Astrocyte of the spinal cord (primary cell): ENCODE measurements around the gene CHFR.
"Not testable (repeated sequence)": the region's sequence is repeated elsewhere in the genome, so short reads cannot be mapped to it uniquely, and the experiment has no call there.

ENCODE experiments used
- DNase-seq: peaks from one replicate; pipeline ENCODE4 v3.0.0; 2011; ENCODE audit warnings: low read depth, low spot score
- H3K4me3 ChIP-seq: 2 replicates; pipeline ENCODE4 v1.5.1; 2011; ENCODE audit warnings: low read depth, mild to moderate bottlenecking, low read length, moderate library complexity
- CTCF ChIP-seq: IDR thresholded peaks from 2 replicates; pipeline ENCODE4 v1.5.1; 2012; ENCODE audit warnings: low read depth, mild to moderate bottlenecking, low read length, inconsistent platforms
- in situ Hi-C: cut with HindIII; loops from 2 replicates; pipeline ENCODE4 v1.10.0; 2017; ENCODE audit warnings: low sequenced_read_pairs

CHFR gene

GRCh38 chr12:132907216-132907615 lies 19.8 kb upstream of the CHFR start:
- no peak for TF ChIP-seq CTCF
- in situ Hi-C loops = no loop called here

GRCh38 chr12:132904718-132905328 lies 17.4 kb upstream of the CHFR start:
- in situ Hi-C loops = no loop called here
- peak; percentile 38 for DNase-seq
- TF ChIP-seq CTCF = peak; percentile 82
- peak overlapping the region; percentile 7 for H3K4me3 ChIP-seq

More at GRCh38 chr12:132907216-132907615, 19.8 kb upstream of the CHFR start:
- H3K4me3 ChIP-seq = no peak overlapping the region
- DNase-seq = no peak

- in situ Hi-C loops = no loop called here
- no peak overlapping the region for H3K4me3 ChIP-seq
Measured at GRCh38 chr12:132899033-132899432, 11.6 kb upstream of the CHFR start.

GRCh38 chr12:132888852-132889251 lies 1.4 kb upstream of the CHFR start:
- H3K4me3 ChIP-seq = no peak overlapping the region
- no peak for DNase-seq
- in situ Hi-C loops = no loop called here
- TF ChIP-seq CTCF = no peak

More at GRCh38 chr12:132899033-132899432, 11.6 kb upstream of the CHFR start:
- no peak for TF ChIP-seq CTCF
- DNase-seq = no peak

- peak; percentile 7 for DNase-seq
- no peak for TF ChIP-seq CTCF
- in situ Hi-C loops = no loop called here
- peak overlapping the region; percentile 64 for H3K4me3 ChIP-seq
Measured at GRCh38 chr12:132886529-132887477, 602 bp downstream of the CHFR start.

GRCh38 chr12:132881818-132882217 lies 5.6 kb downstream of the CHFR start:
- no peak for TF ChIP-seq CTCF
- no peak overlapping the region for H3K4me3 ChIP-seq
- peak; percentile 10 for DNase-seq
- in situ Hi-C loops = no loop called here

GRCh38 chr12:132874620-132875019 lies 12.8 kb downstream of the CHFR start:
- in situ Hi-C loops, DNase-seq, H3K4me3 ChIP-seq: not testable (repeated sequence)
